HCT116 (cell line): ENCODE results near the gene GPC5. TPM values are rescaled to one million over a fixed set of nuclear protein-coding genes. Genes with fewer than 3 reads are reported as not detected.

Experiments
- ATAC-seq: fragments of 200-7000 bp; cut with Tn5 transposase; 2 replicates; pipeline ENCODE4 v1.9.1; 2020; ENCODE audit warnings: mild to moderate bottlenecking, moderate library complexity
- BruUV-seq: library from RNA; stranded (reverse); fragments of 400-500 nt; replicated peaks from 2 replicates; lab custom pipeline; 2021; lab: Mats Ljungman, UMichigan
- CTCF ChIA-PET: fragments of 300-600 bp; sonication (Branson Sonifier 250); formaldehyde crosslinking; loops from one replicate; lab custom pipeline; 2021; ENCODE audit warnings: antibody characterized with exemption; lab: Charles Lee
- POLR2A ChIA-PET: fragments of 300-600, 350-600 bp; sonication (Branson Sonifier 250); formaldehyde crosslinking; loops from one replicate; lab custom pipeline; 2021; ENCODE audit warnings: antibody characterized with exemption; lab: Charles Lee
- RAD21 ChIA-PET, 2 experiments: fragments of 300-600 bp; sonication (Branson Sonifier 250); formaldehyde crosslinking; loops; one replicate each; lab custom pipeline; 2023; ENCODE audit warnings: low total read pairs in 2 of 2; ENCODE audit not compliant: uncharacterized antibody in 2 of 2, unreplicated experiment in 2 of 2, low non-redundant PET in 1 of 2; lab: Charles Lee
- DNase-seq: peaks from one replicate; pipeline ENCODE4 v3.0.0-alpha.2; 2010; ENCODE audit warnings: low read depth, low spot score
- H2AFZ ChIP-seq: fragments of 200-600 bp; shearing (Covaris generic), sonication (generic); 2 replicates; pipeline ENCODE4 v1.6.1; 2017; ENCODE audit warnings: low read depth, mixed run types, mixed read lengths, antibody characterized with exemption, low read length; ENCODE audit not compliant: poor library complexity, severe bottlenecking
- H3K27ac ChIP-seq: 2 replicates; pipeline ENCODE4 v1.5.1; 2012; ENCODE audit warnings: low read depth, low read length
- H3K27me3 ChIP-seq: fragments of 200-600 bp; sonication (generic); 2 replicates; pipeline ENCODE4 v1.6.1; 2016; ENCODE audit warnings: mixed run types, low read length, mixed read lengths; ENCODE audit not compliant: insufficient read depth
- H3K36me3 ChIP-seq, 2 experiments: fragments of 200-500 bp in 1 of 2; fragments of 200-600 bp in 1 of 2; sonication (Bioruptor generic) in 1 of 2; sonication (generic) in 1 of 2; 2 replicates each; pipeline versions ENCODE4 v1.5.1 to v1.6.1; 2014 to 2016; ENCODE audit warnings: low read length in 2 of 2, inconsistent platforms in 1 of 2, mixed read lengths in 1 of 2, mixed run types in 1 of 2; ENCODE audit not compliant: insufficient read depth in 2 of 2, control insufficient read depth in 1 of 2
- H3K4me1 ChIP-seq, 2 experiments: fragments of 200-600 bp in 1 of 2; sonication (generic) in 1 of 2; 2 replicates each; pipeline versions ENCODE4 v1.5.1 to v1.6.1; 2012 to 2017; ENCODE audit warnings: low read length in 2 of 2, inconsistent platforms in 1 of 2, mild to moderate bottlenecking in 1 of 2, mixed read lengths in 1 of 2, mixed run types in 1 of 2, moderate library complexity in 1 of 2; ENCODE audit not compliant: insufficient read depth in 2 of 2, control insufficient read depth in 1 of 2
- H3K4me2 ChIP-seq: fragments of 200-600 bp; sonication (generic); 2 replicates; pipeline ENCODE4 v1.6.1; 2017; ENCODE audit warnings: mixed run types, low read length, mixed read lengths
- H3K4me3 ChIP-seq, 2 experiments: fragments of 200-600 bp in 1 of 2; sonication (generic) in 1 of 2; replicated peaks in 1 of 2; 2 replicates each; pipeline ENCODE4 v1.5.1; 2011 to 2016; ENCODE audit warnings: low read length in 2 of 2, control low read depth in 1 of 2, low read depth in 1 of 2, mild to moderate bottlenecking in 1 of 2, mixed read lengths in 1 of 2, mixed run types in 1 of 2
- H3K79me2 ChIP-seq: fragments of 200-600 bp; sonication (generic); 2 replicates; pipeline ENCODE4 v1.6.1; 2017; ENCODE audit warnings: mild to moderate bottlenecking, mixed run types, low read length, moderate library complexity, mixed read lengths; ENCODE audit not compliant: insufficient read depth
- H3K9ac ChIP-seq: fragments of 200-600 bp; sonication (generic); 2 replicates; pipeline ENCODE4 v1.6.1; 2016; ENCODE audit warnings: low read length, mixed read lengths
- H3K9me2 ChIP-seq: fragments of 200-600 bp; sonication (generic), shearing (Covaris generic); 2 replicates; pipeline ENCODE4 v1.6.1; 2017; ENCODE audit warnings: mixed run types, mild to moderate bottlenecking, moderate library complexity; ENCODE audit not compliant: insufficient read depth
- H3K9me3 ChIP-seq, 2 experiments: fragments of 200-500 bp in 1 of 2; fragments of 200-600 bp in 1 of 2; sonication (Bioruptor generic) in 1 of 2; sonication (generic) in 1 of 2; 2 replicates each; pipeline ENCODE4 v1.6.1; 2014 to 2017; ENCODE audit warnings: low read length in 2 of 2, mixed read lengths in 2 of 2, inconsistent platforms in 1 of 2, low read depth in 1 of 2, mild to moderate bottlenecking in 1 of 2, mixed run types in 1 of 2, moderate library complexity in 1 of 2; ENCODE audit not compliant: control insufficient read depth in 1 of 2, insufficient read depth in 1 of 2
- H4K20me1 ChIP-seq: fragments of 200-600 bp; sonication (generic), shearing (Covaris generic); 2 replicates; pipeline ENCODE4 v1.6.1; 2017; ENCODE audit warnings: mixed run types, mild to moderate bottlenecking, moderate library complexity; ENCODE audit not compliant: insufficient read depth
- CEBPB ChIP-seq: IDR thresholded peaks from 2 replicates; pipeline ENCODE4 v1.6.1; 2012; ENCODE audit warnings: low read depth
- EGR1 ChIP-seq: IDR thresholded peaks from 2 replicates; pipeline ENCODE4 v1.6.1; 2012; ENCODE audit warnings: low read depth
- ELF1 ChIP-seq: IDR thresholded peaks from 2 replicates; pipeline ENCODE4 v1.6.1; 2012; ENCODE audit warnings: low read depth, borderline replicate concordance
- EZH2 ChIP-seq: fragments of 200-600 bp; sonication (generic); IDR thresholded peaks from 2 replicates; pipeline ENCODE4 v1.6.1; 2017; ENCODE audit warnings: antibody characterized with exemption, mixed run types
- EZH2phosphoT487 ChIP-seq: fragments of 200-600 bp; IDR thresholded peaks from 2 replicates; pipeline ENCODE4 v1.6.1; 2018; ENCODE audit warnings: antibody characterized with exemption, borderline replicate concordance
- FOSL1 ChIP-seq: IDR thresholded peaks from 2 replicates; pipeline ENCODE4 v1.6.1; 2012; ENCODE audit warnings: low read depth
- JUND ChIP-seq: IDR thresholded peaks from 2 replicates; pipeline ENCODE4 v1.6.1; 2012
- POLR2A ChIP-seq: IDR thresholded peaks from 2 replicates; pipeline ENCODE4 v1.7.0; 2011; ENCODE audit warnings: borderline replicate concordance; ENCODE audit not compliant: insufficient read depth, insufficient read length; ENCODE audit errors: extremely low read depth
- POLR2AphosphoS5 ChIP-seq: IDR thresholded peaks from 2 replicates; pipeline ENCODE4 v1.6.1; 2011; ENCODE audit warnings: mild to moderate bottlenecking, low read depth, low read length, moderate library complexity
- RAD21 ChIP-seq: IDR thresholded peaks from 2 replicates; pipeline ENCODE4 v1.6.1; 2012; ENCODE audit warnings: low read depth, mild to moderate bottlenecking
- SRF ChIP-seq: IDR thresholded peaks from 2 replicates; pipeline ENCODE4 v1.6.1; 2012; ENCODE audit warnings: low read depth
- YY1 ChIP-seq: IDR thresholded peaks from 2 replicates; pipeline ENCODE4 v1.6.1; 2011; ENCODE audit warnings: low read length, low read depth, moderate library complexity, mild to moderate bottlenecking; ENCODE audit not compliant: insufficient replicate concordance; ENCODE audit errors: extremely low read depth
- intact Hi-C: fragments of 100-400 bp; cut with micrococcal nuclease; formaldehyde crosslinking; loops from 2 replicates; pipeline ENCODE4 v1.10.0; 2022
- total RNA-seq: library from RNA; stranded (reverse); gene quantifications from one replicate; pipeline ENCODE4 v1.2.1, GENCODE V29; 2021; ENCODE audit not compliant: unreplicated experiment
- TF ChIP-seq, protein P1 (sequence below): IDR thresholded peaks from 2 replicates; pipeline ENCODE4 v1.6.1; 2012
- TF ChIP-seq, protein P2 (sequence below): IDR thresholded peaks from 2 replicates; pipeline ENCODE4 v1.6.1; 2012; ENCODE audit warnings: low read depth
- TF ChIP-seq, protein P3 (sequence below), 3 experiments: fragments of 200-600 bp in 1 of 3; sonication (generic) in 1 of 3; IDR thresholded peaks in 2 of 3; conservative IDR thresholded peaks in 1 of 3; 2 replicates each; pipeline ENCODE4 v1.5.1; 2012 to 2017; ENCODE audit warnings: low read depth in 2 of 3, low read length in 2 of 3, antibody characterized with exemption in 1 of 3, borderline replicate concordance in 1 of 3, control low read depth in 1 of 3, mild to moderate bottlenecking in 1 of 3, mixed read lengths in 1 of 3, mixed run types in 1 of 3, moderate library complexity in 1 of 3; ENCODE audit not compliant: insufficient read depth in 1 of 3
- TF ChIP-seq, protein P4 (sequence below): IDR thresholded peaks from 2 replicates; pipeline ENCODE4 v1.6.1; 2011; ENCODE audit warnings: mild to moderate bottlenecking, low read length, moderate library complexity; ENCODE audit not compliant: insufficient replicate concordance; ENCODE audit errors: extremely low read depth
- TF ChIP-seq, protein P5 (sequence below): IDR thresholded peaks from 2 replicates; pipeline ENCODE4 v1.6.1; 2012

Gene GPC5
- total RNA-seq, 1 experiment from 2014 or later, result not detected

DNA sequence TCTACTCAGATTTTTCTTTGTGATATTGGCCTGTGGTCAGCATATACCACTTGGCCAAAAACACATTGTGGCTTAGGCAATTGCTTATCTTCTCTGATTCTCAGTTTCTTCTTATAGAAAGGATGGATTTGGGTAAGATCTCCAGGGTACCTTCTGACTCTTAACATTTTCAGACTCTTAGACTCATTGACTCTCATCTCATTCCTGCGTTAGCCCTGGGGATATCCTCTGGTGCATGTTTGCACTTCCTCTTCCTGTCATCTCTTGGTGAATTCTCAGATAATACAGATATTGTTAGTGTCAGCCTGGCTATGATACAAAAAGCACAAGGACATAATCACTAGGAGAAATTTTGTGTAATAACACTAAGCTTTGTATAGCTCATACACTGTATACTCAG is 1335.6 kb downstream of the GPC5 start:
- ChIA-PET POLR2A (no interaction called here), CTCF (no interaction called here), RAD21 (no interaction called here)
- Histone ChIP-seq H3K9ac (no peak overlapping the region), H2AFZ (no peak overlapping the region), H3K79me2 (no peaks in the 10 kb centered on the region), H3K36me3 (no peaks in the 10 kb centered on the region), H3K4me2 (no peak overlapping the region), H3K9me2 (no peaks in the 10 kb centered on the region), H4K20me1 (no peaks in the 10 kb centered on the region), H3K4me1 (no peaks in the 10 kb centered on the region), H3K27me3 (no peaks in the 10 kb centered on the region), H3K27ac (no peak overlapping the region), H3K9me3 (peaks cover 3 to 27% of the 10 kb centered on the region in 2 experiments; a peak in 3 of 4 replicates), H3K4me3 (no peak overlapping the region)
- intact Hi-C loops, result no loop called here
- BruUV-seq, result no TSS peak
- no peak for ATAC-seq
- DNase-seq, result no peak
- TF ChIP-seq, protein P1, sequence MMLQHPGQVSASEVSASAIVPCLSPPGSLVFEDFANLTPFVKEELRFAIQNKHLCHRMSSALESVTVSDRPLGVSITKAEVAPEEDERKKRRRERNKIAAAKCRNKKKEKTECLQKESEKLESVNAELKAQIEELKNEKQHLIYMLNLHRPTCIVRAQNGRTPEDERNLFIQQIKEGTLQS, result no peak
- TF ChIP-seq, protein P2, sequence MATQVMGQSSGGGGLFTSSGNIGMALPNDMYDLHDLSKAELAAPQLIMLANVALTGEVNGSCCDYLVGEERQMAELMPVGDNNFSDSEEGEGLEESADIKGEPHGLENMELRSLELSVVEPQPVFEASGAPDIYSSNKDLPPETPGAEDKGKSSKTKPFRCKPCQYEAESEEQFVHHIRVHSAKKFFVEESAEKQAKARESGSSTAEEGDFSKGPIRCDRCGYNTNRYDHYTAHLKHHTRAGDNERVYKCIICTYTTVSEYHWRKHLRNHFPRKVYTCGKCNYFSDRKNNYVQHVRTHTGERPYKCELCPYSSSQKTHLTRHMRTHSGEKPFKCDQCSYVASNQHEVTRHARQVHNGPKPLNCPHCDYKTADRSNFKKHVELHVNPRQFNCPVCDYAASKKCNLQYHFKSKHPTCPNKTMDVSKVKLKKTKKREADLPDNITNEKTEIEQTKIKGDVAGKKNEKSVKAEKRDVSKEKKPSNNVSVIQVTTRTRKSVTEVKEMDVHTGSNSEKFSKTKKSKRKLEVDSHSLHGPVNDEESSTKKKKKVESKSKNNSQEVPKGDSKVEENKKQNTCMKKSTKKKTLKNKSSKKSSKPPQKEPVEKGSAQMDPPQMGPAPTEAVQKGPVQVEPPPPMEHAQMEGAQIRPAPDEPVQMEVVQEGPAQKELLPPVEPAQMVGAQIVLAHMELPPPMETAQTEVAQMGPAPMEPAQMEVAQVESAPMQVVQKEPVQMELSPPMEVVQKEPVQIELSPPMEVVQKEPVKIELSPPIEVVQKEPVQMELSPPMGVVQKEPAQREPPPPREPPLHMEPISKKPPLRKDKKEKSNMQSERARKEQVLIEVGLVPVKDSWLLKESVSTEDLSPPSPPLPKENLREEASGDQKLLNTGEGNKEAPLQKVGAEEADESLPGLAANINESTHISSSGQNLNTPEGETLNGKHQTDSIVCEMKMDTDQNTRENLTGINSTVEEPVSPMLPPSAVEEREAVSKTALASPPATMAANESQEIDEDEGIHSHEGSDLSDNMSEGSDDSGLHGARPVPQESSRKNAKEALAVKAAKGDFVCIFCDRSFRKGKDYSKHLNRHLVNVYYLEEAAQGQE, result no peak
- TF ChIP-seq POLR2AphosphoS5, result no peak
- no peak for TF ChIP-seq ELF1
- TF ChIP-seq EZH2, result no peak
- no peak for TF ChIP-seq POLR2A
- no peak for TF ChIP-seq EGR1
- TF ChIP-seq, protein P3, sequence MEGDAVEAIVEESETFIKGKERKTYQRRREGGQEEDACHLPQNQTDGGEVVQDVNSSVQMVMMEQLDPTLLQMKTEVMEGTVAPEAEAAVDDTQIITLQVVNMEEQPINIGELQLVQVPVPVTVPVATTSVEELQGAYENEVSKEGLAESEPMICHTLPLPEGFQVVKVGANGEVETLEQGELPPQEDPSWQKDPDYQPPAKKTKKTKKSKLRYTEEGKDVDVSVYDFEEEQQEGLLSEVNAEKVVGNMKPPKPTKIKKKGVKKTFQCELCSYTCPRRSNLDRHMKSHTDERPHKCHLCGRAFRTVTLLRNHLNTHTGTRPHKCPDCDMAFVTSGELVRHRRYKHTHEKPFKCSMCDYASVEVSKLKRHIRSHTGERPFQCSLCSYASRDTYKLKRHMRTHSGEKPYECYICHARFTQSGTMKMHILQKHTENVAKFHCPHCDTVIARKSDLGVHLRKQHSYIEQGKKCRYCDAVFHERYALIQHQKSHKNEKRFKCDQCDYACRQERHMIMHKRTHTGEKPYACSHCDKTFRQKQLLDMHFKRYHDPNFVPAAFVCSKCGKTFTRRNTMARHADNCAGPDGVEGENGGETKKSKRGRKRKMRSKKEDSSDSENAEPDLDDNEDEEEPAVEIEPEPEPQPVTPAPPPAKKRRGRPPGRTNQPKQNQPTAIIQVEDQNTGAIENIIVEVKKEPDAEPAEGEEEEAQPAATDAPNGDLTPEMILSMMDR (IDR thresholded peaks at IDR 0.05 in 2 of 3, conservative IDR thresholded peaks at IDR 0.05 in 1 of 3; ENCODE audit: borderline replicate concordance in 1 of 3, insufficient read depth in 1 of 3, low read depth in 2 of 3, low read length in 2 of 3), result no peak
- TF ChIP-seq SRF, result no peak
- TF ChIP-seq CEBPB, result no peak
- no peak for TF ChIP-seq YY1
- no peak for TF ChIP-seq RAD21
- TF ChIP-seq EZH2phosphoT487, result no peak
- TF ChIP-seq, protein P4, sequence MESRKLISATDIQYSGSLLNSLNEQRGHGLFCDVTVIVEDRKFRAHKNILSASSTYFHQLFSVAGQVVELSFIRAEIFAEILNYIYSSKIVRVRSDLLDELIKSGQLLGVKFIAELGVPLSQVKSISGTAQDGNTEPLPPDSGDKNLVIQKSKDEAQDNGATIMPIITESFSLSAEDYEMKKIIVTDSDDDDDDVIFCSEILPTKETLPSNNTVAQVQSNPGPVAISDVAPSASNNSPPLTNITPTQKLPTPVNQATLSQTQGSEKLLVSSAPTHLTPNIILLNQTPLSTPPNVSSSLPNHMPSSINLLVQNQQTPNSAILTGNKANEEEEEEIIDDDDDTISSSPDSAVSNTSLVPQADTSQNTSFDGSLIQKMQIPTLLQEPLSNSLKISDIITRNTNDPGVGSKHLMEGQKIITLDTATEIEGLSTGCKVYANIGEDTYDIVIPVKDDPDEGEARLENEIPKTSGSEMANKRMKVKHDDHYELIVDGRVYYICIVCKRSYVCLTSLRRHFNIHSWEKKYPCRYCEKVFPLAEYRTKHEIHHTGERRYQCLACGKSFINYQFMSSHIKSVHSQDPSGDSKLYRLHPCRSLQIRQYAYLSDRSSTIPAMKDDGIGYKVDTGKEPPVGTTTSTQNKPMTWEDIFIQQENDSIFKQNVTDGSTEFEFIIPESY, result no peak
- no peak for TF ChIP-seq JUND
- no peak for TF ChIP-seq FOSL1
- TF ChIP-seq, protein P5, sequence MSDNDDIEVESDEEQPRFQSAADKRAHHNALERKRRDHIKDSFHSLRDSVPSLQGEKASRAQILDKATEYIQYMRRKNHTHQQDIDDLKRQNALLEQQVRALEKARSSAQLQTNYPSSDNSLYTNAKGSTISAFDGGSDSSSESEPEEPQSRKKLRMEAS, result no peak
